GM19324 (cell line): ENCODE results near the gene AMD1.
"Not testable (repeated sequence)": the region's sequence is repeated elsewhere in the genome, so short reads cannot be mapped to it uniquely, and the experiment has no call there.

ENCODE experiments used
- ATAC-seq: cut with Tn5 transposase; IDR thresholded peaks from one replicate; pipeline ENCODE4 v1.9.1; 2021; ENCODE audit warnings: mild to moderate bottlenecking, moderate library complexity; ENCODE audit not compliant: unreplicated experiment, low FRiP score

Gene AMD1

DNA sequence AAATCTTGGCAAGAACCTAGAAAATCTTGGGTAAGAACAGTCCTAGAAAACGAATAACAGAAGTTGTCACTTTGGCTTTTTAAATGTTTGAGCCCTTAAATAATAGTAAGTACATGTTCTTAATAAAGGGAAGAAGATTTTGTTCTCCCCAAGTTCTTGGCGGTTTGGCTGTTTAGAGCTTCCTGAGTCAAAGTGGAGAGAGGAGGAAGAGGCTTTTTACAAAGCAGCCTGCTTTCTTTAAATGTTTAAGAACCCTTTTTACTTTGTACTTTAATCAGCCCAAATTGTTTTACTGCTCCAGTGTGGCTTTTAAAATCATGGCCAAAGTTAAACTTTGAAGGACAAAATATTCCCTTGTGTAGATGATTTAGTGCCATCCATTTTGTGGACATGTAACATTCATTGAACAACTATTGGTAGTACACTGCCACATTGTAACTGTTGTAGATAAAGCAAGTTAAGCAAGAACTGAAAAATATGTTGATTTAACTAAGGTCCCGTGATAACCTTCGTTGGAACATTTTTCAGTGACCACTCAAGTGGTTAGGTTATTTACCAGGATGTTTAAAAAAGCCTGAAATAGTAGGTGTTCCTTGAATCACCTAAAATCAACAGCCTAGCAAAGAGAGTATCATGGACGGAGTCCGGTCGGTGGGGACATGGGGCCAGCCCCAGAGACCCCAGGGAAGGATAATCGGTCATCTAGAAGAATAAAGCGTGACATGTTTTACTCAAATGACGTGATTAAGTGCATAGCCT lies 2.4 kb downstream of the AMD1 start:
- ATAC-seq: no peak

DNA sequence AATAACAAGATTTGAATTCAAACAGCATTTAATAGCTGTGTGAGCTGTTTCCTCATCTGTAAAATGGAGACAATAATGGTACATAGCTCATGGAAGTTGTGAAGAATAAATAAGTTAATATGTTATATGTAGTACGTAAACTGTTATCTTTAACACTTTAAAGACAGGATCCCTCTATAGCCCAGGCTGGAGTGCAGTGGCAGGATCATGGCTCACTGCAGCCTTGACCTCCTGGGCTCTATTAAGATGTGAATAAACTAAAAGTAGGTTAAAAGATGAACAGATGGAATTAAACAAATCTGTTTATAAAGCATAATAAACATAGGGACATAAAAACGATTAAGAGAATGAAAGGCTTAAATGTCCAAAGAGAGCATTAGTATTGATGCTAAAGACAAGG lies 3.0 kb downstream of the AMD1 start:
- no peak for ATAC-seq

DNA sequence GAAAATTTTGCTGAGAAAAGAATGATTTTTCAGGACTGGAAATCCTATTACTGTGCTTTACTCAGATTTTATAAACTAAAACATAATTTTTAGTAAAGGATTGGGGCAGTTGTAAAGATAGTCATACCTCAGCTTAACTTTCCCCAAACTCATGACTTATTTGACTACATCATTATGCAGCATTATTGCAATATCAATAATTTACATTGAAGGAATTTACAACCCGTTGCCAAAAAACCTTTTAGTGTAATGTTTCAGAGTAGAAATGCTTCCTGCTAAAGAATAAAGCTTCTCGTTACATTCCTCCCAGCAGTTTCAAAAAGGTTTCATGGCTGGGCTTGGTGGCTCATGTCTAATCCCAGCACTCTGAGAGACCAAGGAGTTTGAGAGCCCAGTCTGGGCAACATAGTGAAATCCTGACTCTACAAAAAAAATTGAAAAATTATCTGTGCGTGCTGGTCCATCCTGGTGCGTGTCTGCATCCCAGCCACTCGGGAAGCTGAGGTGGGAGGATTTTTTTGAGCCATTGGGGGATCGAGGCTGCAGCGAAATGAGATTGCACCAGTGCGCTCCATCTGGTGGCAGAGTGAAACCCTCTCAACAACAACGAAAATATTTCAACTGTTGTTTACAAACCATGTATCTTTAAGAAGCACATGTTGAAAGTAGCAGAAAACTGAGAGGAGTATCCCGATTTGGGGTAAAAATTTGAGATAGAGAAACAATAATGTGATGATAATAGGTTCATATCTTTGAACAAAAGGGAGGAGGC lies 4.4 kb downstream of the AMD1 start:
- no peak for ATAC-seq

DNA sequence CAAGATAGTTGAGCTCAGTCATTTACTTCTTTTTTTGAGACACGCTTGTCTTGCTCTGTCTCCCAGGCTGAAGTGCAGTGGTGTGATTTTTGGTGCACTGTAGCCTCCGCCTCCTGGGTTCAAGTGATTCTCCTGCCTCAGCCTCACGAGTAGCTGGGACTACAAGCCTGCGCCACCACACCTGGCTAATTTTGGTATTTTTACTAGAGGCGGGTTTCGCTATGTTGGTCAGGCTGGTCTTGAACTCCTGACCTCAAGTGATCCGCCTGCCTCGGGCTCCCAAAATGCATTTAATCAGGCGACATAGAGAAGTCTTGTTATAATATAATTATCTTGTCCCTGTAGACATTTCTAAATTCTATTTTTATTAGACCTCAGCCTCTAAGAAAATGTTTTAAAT lies 6.1 kb downstream of the AMD1 start:
- ATAC-seq: no peak

DNA sequence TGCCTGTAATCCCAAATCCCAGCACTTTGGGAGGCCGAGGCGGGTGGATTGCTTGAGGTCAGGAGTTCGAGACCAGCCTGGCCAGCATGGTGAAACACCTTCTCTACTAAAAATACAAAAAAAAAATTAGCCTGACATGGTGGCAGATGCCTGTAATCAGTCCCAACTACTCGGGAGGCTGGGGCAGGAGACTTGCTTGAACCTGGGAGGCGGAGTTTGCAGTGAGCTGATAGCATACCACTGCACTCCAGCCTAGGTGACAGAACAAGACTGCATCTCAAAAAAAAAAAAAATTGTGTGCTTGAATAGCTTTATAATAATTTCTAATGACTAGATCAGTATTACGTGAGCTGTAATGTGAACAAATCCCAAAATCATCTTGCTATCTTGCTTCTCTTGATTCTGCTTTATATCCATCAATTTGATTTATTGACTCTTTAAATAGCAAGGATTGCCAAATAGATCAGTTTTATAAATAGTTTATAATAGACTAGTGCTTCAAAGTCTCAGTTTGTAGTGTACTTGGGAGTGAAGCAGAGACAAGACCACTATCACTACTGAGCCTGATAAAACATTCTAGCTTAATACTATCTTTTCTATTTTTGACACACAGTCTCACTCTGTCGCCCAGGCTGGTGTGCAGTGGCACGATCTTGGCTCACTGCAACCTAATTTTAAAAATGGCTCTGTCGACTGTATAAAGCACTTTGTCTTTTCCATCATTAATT lies 7.1 kb downstream of the AMD1 start:
- no peak for ATAC-seq

DNA sequence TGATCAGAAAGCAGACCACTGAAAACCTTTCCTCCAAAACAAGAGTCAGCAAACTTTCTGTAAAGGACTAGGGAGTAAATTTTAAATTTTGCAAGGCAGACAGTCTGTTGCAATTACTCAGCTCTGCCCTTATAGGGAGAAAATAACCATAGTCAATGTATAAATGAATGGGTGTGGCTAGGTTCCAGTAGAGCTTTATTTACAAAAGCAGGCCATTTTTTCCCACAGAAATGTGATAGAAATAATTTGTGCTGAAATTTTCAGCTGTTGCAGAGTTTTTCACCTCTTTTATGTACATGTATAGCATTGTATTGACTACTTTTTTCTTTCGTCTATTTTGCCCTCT lies 7.7 kb downstream of the AMD1 start:
- ATAC-seq: no peak

DNA sequence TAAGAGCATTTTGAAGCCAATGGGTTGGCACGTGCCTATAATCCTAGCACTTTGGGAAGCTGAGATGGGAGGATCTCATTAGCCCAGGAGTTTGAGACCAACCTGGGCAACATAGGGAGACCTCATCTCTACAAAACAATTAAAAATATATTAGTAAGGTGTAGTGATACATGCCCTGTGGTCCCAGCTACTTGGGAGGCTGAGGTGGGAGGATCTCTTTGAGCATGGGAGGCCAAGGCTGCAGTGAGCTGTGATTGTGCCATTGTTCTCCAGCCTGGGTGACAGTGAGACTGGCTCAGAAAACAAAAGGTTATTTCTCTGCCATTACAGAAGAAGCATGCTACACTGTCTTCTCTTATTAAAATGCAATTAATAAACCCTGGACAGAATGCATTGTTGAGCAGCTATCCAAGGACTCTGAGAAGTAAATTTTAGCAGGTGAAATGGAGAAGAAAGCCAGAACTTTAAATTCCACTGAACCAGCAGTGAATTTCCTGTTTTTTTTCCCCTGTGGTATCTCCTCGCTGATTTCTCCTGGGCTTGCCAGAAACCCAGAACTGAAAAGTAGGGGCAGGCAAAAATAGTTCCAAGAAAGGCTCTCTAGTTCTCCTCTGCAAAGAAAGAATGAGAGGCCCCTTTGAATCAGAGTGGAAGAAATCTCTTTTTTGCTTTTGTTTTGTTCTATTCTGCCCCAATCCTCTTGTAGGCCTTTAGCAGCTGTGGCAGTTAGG lies 8.4 kb downstream of the AMD1 start:
- ATAC-seq: no peak

DNA sequence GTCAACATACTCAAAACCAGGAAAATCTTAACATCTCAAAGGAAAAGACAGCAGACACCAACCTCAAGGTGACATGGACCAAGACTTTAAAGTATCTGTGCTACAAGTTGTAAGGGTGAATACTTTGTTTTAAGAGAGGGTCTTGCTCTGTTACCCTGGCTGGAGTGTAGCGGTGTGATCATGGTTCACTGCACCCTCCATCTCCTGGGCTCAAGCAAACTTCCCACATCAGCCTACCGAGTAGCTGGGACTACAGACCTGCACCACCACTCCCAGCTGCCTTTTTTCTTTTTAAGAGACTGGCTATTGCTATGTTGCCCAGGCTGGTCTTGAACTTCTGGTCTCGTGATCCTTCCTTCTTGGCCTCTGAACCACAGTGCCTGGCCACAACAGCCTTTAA lies 9.7 kb downstream of the AMD1 start:
- ATAC-seq: no peak

DNA sequence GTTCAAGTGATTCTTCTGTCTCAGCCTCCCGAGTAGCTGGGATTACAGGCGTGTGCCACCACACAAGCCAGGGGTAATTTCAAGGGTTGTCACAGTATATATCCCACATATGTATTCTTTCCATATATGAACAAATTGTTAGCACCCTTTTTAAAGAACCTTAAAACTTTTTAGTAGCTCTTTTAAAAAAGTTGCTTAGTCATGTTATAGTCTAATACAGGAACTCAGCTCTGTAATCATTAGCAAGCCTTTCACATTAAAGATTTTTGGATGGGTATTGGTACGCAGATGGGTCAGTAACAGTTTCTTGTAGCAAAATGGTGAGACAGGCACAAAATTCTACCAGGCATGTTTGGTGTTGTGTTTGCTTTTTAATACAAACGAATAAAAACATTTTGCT lies 10.9 kb downstream of the AMD1 start:
- no peak for ATAC-seq

DNA sequence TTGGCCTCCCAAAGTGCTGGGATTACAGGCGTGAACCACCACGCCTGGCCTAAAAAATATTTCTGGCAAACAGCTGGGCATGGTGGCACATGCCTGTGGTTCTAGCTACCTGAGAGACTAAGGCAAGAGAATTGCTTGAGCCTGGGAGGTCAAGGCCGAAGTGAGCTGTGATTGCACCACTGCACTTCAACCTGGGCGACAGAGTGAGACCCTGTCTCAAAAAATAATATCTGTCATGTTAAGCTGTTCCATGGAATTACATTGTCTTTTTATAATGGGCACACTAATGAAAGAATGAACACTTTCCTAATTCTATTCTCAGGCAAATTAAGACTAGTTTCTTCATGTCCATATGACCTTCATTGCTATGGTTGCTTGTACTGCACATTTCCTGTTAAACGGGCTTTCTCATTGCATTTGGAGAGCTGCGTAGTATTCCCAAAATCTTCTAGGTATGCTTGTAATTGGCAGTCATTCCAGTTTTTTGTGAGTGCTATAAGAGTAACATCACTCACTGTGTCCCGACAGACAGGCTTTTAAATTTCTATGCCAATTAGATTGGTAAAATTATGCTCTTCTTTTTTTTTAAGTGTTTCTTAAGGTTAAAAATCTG lies 12.1 kb downstream of the AMD1 start:
- ATAC-seq: no peak

DNA sequence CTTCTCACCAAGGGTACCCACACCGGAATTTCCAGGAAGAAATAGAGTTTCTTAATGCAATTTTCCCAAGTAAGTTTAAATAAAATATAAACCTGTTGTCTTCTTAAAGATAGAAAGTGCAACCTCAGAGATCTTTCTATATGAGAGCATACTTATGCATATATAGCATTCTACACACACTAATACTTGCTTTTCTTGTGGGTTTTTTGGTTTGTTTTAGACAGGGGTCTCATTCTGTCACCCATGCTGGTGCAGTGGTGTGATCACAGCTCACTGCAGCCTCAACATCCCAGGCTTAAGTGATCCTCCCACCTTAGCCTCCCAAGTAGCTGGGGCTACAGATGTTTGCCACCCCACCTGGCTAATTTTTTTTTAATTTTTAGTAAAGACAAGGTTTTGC lies 15.7 kb downstream of the AMD1 start:
- no peak for ATAC-seq

DNA sequence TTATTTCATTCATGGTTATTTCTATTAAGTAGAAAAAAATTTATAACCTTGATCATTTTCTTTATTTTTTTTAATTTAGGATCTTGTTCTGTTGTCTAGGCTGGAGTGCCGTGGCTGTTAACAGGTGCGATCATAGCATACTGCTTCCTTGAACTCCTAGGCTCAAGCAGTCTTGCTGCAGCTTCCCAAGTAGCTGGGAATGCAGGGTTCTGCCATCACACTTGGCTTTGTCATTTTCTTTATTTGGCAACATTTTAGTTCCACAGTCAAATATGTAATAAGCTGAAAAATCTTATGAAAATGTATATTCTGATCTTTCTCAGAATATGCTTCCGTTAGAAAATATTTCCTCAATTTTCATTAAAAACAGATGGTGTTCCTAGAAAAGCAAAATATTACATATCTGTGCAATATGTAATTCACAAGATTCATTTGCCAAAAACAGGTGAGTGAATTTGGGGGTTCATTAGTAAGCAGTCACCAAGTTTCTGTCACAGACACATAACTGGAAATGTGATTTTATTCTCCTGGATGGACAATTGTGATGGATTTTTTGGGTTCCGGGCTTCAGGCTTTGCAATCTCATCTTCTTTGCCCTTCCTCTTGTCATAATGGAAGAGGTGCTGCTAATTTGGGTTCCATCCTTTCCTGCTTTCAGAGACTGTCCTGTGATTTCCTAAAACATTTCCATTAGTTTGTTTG lies 21.5 kb downstream of the AMD1 start:
- ATAC-seq: no peak

DNA sequence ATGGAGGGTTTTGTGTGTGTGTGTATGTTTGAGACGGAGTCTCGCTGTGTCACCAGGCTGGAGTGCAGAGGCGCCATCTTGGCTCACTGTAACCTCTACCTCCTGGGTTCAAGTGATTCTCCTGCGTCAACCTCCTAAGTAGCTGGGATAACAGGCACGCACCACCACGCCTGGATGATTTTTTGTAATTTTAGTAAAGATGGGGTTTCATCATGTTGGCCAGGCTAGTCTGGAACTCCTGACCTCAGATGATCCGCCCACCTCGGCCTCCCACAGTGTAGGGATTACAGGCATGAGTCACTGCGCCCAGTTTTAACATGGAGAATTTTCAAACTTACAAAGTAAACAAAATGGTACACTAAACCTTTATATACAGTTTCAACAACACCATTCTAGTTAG lies 22.8 kb downstream of the AMD1 start:
- ATAC-seq: no peak

DNA sequence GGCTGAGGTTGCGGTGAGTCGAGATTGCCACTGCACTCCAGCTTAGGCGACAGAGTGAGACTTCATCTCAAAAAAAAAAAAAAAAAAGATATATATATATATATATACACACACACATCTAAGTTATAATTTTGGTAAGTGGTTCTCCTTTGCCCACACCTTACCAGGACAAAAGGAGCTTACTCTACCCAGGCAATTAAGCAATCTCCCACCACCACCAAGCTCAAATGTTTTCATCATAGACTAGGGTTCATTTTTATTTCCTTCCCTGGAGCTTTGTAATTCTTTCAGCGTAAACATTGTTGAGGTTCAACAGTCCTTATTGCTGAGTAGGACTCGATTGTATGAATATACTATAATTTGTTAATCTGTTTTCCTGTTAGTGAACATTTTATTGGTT lies 23.5 kb downstream of the AMD1 start:
- ATAC-seq: no peak

DNA sequence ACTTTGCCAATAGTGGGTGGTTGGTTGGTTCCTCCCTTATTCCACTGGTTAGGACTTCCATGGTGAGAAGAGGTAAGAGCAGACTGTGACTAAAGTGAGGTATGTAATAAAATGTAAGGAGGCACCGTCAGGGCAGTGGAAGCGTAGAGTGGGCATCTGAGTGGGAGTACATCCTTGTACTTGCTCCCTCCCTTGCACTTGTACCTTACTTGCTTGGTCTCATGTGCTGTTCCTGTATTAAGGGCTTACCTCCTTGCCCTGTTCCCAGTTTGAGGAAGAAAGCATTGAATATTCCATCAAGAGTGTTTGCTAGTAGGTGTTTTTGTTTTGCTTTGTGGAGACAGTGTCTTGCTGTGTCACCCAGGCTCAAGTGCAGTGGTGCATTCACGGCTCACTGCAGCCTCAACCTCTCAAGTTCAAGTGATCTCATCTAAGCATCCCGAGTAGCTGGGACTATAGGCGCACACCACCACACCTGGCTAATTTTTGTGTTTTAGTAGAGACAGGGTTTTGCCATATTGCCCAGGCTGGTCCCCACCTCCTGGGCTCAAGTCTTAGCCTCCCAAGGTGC lies 25.5 kb downstream of the AMD1 start:
- ATAC-seq: no peak

DNA sequence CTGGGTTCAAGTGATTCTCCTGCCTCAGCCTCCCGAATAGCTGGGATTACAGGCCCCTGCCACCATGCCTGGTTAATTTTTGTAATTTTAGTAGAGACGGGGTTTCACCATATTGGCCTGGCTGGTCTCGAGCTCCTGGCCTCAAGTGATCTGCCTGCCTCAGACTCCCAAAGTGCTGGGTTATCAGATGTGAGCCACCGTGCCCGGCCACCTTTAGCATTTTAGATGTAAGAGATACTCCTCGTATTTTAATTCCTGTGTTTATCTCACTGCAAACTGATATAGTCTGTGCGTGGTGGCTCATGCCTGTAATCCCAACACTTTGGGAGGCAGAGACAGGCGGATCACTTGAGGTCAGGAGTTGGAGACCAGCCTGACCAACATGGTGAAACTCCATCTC lies 27.0 kb downstream of the AMD1 start:
- ATAC-seq: not testable (repeated sequence)

DNA sequence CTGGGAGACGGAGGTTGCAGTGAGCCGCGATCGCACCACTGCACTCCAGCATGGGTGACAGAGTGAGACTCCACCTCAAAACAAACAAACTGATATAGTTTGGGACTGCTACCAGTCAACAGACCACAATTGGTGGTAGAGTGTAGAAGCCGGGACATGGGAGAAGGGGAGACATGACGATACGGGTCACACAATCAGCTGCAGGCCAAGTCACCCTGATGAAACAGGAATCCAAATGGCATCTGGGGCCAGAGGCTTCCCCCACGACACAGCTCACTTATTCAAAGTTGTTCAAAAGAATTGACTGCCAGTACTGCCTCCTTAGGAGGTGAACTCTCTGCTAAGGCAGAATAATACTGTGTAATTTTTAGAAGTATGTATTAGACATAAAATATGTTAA lies 27.5 kb downstream of the AMD1 start:
- ATAC-seq: no peak

DNA sequence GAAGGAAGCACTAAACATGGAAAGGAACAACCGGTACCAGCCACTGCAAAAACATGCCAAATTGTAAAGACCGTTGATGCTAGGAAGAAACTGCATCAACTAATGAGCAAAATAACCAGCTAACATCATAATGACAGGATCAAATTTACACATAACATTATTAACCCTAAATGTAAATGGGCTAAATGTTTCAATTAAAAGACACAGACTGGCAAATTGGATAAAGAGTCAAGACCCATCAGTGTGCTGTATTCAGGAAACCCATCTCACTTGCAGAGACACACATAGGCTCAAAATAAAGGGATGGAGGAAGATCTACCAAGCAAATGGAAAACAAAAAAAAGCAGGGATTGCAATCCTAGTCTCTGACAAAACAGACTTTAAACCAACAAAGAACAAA lies 31.7 kb downstream of the AMD1 start:
- not testable (repeated sequence) for ATAC-seq

DNA sequence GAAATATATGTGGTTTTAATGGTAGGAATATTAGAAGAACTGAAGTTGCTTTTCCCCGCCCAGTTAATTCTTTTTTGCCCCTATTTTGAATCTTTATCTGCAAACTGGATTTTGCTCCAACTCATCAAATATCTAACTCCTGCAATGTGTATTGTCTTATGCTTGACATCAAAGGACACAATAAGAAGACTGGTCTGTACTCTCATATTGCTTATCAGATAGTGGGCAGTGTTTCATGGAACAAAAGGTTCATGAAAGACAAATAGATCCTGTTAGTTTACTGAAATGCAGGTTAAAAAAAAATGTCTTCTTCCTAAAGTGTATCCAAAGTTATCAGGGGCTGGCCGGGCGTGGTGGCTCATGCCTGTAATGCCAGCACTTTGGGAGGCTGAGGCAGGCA lies 56.2 kb downstream of the AMD1 start:
- no peak for ATAC-seq

DNA sequence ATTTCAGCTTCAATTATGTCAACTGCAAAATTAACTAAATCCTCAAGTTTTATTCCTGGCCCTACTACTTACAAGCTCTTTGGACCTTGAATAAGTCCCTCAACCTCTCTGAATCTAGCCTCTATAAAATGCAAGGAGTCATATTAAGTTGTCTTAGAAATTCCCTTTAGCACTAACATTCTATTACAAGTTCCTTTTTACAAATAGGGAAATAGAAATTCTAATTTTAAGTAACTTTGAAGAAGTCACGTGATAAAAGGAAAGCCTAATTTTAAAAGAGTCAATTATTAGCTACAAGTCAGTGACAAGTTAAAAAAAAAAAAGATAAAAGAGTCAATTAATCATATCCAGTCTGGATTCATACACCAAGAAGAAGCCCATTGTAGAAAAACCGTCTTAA lies 59.3 kb downstream of the AMD1 start:
- no peak for ATAC-seq
